ENCODE data around the gene CDK6.

CDK6 gene

GRCh38 chr7:92636018-92636560 lies 200.3 kb downstream of the CDK6 start:
- H3K36me3 ChIP-seq (ENCODE audit: control insufficient read depth, insufficient read depth, low read length) = no peaks in the 10 kb centered on the region
- no CpG with 5 or more reads among the region's 5 CpGs for WGBS (ENCODE audit: insufficient coverage, insufficient read length)

DNA sequence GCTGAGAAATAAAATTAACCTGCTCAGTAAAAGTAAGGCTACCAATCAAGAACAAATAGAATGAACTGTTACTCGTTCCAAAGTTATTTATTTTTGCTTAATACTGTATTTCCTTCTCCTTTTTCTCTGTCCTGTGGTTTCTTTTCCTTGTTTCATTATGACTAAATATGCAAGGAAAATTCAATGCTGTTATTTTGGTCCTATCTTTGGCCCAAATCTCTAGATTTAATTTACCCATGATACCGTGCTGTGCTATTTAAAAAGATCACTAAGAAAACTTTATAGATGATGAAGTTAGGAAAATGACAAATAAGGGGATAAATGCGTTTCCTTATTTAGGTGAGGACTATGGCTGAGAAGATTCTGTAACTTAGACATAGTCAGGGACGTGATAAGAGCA lies 200.8 kb downstream of the CDK6 start:
- no peaks in the 10 kb centered on the region for H3K9me3 ChIP-seq (ENCODE audit: control insufficient read depth, insufficient read depth, low read length)
- H3K4me1 ChIP-seq (ENCODE audit: control insufficient read depth, insufficient read depth, low read length) = no peaks in the 10 kb centered on the region
- no peaks in the 10 kb centered on the region for H3K36me3 ChIP-seq (ENCODE audit: control insufficient read depth, insufficient read depth, low read length)
- H3K27ac ChIP-seq (ENCODE audit: low read length) = no peak overlapping the region
- WGBS (ENCODE audit: insufficient coverage, insufficient read length) = no CpG with 5 or more reads among the region's 4 CpGs
- H3K4me3 ChIP-seq (ENCODE audit: low read length) = no peak overlapping the region
- DNase-seq (ENCODE audit: low read depth, low spot score) = no peak
- no peaks in the 10 kb centered on the region for H3K27me3 ChIP-seq (ENCODE audit: control insufficient read depth, insufficient read depth, low read length)

More at GRCh38 chr7:92636018-92636560, 200.3 kb downstream of the CDK6 start:
- Histone ChIP-seq H3K27ac (ENCODE audit: low read length) (no peak overlapping the region), H3K9me3 (ENCODE audit: control insufficient read depth, insufficient read depth, low read length) (no peaks in the 10 kb centered on the region), H3K4me3 (ENCODE audit: low read length) (no peak overlapping the region), H3K4me1 (ENCODE audit: control insufficient read depth, insufficient read depth, low read length) (no peaks in the 10 kb centered on the region), H3K27me3 (ENCODE audit: control insufficient read depth, insufficient read depth, low read length) (no peaks in the 10 kb centered on the region)
- no peak for DNase-seq (ENCODE audit: low read depth, low spot score)

DNA sequence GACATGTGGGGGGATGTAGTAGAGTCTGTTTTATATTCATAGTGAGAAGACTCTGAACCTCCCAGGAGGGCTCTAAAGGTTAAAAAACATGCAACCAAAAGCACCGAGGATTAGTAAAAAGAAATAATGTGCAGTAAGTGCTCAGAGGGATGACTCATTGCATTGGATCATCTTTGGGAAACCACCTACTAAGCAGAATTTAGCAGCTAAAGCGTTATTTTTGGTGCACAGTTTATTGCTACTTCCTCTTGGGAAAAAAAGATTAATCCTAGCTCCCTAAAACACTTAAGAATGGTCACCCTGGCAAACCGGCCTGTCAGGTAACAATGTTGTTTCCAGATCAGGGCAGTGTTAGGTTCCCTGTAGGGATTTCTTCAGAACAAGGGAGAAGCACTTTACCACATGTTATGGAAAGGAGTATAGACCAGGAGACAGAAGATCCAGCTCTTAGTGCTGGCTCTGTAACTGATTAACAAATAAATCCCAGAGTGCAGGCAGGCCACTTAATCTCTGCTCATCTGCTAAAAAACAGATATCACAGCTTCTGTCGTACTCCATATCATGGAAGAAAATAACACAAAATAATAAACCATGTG lies 201.4 kb downstream of the CDK6 start:
- H3K27me3 ChIP-seq (ENCODE audit: control insufficient read depth, insufficient read depth, low read length) = no peaks in the 10 kb centered on the region
- no peak for DNase-seq (ENCODE audit: low read depth, low spot score)
- H3K4me3 ChIP-seq (ENCODE audit: low read length) = no peak overlapping the region
- no peaks in the 10 kb centered on the region for H3K36me3 ChIP-seq (ENCODE audit: control insufficient read depth, insufficient read depth, low read length)
- H3K9me3 ChIP-seq (ENCODE audit: control insufficient read depth, insufficient read depth, low read length) = no peaks in the 10 kb centered on the region
- no peak overlapping the region for H3K27ac ChIP-seq (ENCODE audit: low read length)
- WGBS (ENCODE audit: insufficient coverage, insufficient read length) = no CpG with 5 or more reads among the region's 4 CpGs
- no peaks in the 10 kb centered on the region for H3K4me1 ChIP-seq (ENCODE audit: control insufficient read depth, insufficient read depth, low read length)

- H3K9me3 ChIP-seq (ENCODE audit: control insufficient read depth, insufficient read depth, low read length) = no peaks in the 10 kb centered on the region
- DNase-seq (ENCODE audit: low read depth, low spot score) = no peak
- no peaks in the 10 kb centered on the region for H3K27me3 ChIP-seq (ENCODE audit: control insufficient read depth, insufficient read depth, low read length)
- no peak overlapping the region for H3K4me3 ChIP-seq (ENCODE audit: low read length)
- WGBS (ENCODE audit: insufficient coverage, insufficient read length) = no CpG with 5 or more reads among the region's 1 CpG
- no peak overlapping the region for H3K27ac ChIP-seq (ENCODE audit: low read length)
- H3K36me3 ChIP-seq (ENCODE audit: control insufficient read depth, insufficient read depth, low read length) = no peaks in the 10 kb centered on the region
- H3K4me1 ChIP-seq (ENCODE audit: control insufficient read depth, insufficient read depth, low read length) = no peaks in the 10 kb centered on the region
These were observed 202.2 kb downstream of the CDK6 start for GRCh38 chr7:92634205-92634604.

GRCh38 chr7:92633211-92633906 lies 203.0 kb downstream of the CDK6 start:
- no peak overlapping the region for H3K27ac ChIP-seq (ENCODE audit: low read length)
- no peaks in the 10 kb centered on the region for H3K27me3 ChIP-seq (ENCODE audit: control insufficient read depth, insufficient read depth, low read length)
- no peak overlapping the region for H3K4me3 ChIP-seq (ENCODE audit: low read length)
- H3K9me3 ChIP-seq (ENCODE audit: control insufficient read depth, insufficient read depth, low read length) = no peaks in the 10 kb centered on the region
- no peaks in the 10 kb centered on the region for H3K36me3 ChIP-seq (ENCODE audit: control insufficient read depth, insufficient read depth, low read length)
- DNase-seq (ENCODE audit: low read depth, low spot score) = no peak
- WGBS (ENCODE audit: insufficient coverage, insufficient read length) = no CpG with 5 or more reads among the region's 2 CpGs
- H3K4me1 ChIP-seq (ENCODE audit: control insufficient read depth, insufficient read depth, low read length) = no peaks in the 10 kb centered on the region

GRCh38 chr7:92632791-92633190 lies 203.6 kb downstream of the CDK6 start:
- no peak overlapping the region for H3K27ac ChIP-seq (ENCODE audit: low read length)
- no CpG with 5 or more reads among the region's 1 CpG for WGBS (ENCODE audit: insufficient coverage, insufficient read length)
- H3K9me3 ChIP-seq (ENCODE audit: control insufficient read depth, insufficient read depth, low read length) = no peaks in the 10 kb centered on the region
- no peaks in the 10 kb centered on the region for H3K4me1 ChIP-seq (ENCODE audit: control insufficient read depth, insufficient read depth, low read length)
- H3K36me3 ChIP-seq (ENCODE audit: control insufficient read depth, insufficient read depth, low read length) = no peaks in the 10 kb centered on the region
- no peak for DNase-seq (ENCODE audit: low read depth, low spot score)
- no peaks in the 10 kb centered on the region for H3K27me3 ChIP-seq (ENCODE audit: control insufficient read depth, insufficient read depth, low read length)
- H3K4me3 ChIP-seq (ENCODE audit: low read length) = no peak overlapping the region

GRCh38 chr7:92631850-92632487 lies 204.4 kb downstream of the CDK6 start:
- Histone ChIP-seq H3K27me3 (ENCODE audit: control insufficient read depth, insufficient read depth, low read length) (no peaks in the 10 kb centered on the region), H3K4me3 (ENCODE audit: low read length) (no peak overlapping the region), H3K4me1 (ENCODE audit: control insufficient read depth, insufficient read depth, low read length) (no peaks in the 10 kb centered on the region), H3K27ac (ENCODE audit: low read length) (no peak overlapping the region), H3K9me3 (ENCODE audit: control insufficient read depth, insufficient read depth, low read length) (no peaks in the 10 kb centered on the region), H3K36me3 (ENCODE audit: control insufficient read depth, insufficient read depth, low read length) (no peaks in the 10 kb centered on the region)
- DNase-seq (ENCODE audit: low read depth, low spot score) = no peak
- WGBS (ENCODE audit: insufficient coverage, insufficient read length) = no CpG with 5 or more reads among the region's 2 CpGs

DNA sequence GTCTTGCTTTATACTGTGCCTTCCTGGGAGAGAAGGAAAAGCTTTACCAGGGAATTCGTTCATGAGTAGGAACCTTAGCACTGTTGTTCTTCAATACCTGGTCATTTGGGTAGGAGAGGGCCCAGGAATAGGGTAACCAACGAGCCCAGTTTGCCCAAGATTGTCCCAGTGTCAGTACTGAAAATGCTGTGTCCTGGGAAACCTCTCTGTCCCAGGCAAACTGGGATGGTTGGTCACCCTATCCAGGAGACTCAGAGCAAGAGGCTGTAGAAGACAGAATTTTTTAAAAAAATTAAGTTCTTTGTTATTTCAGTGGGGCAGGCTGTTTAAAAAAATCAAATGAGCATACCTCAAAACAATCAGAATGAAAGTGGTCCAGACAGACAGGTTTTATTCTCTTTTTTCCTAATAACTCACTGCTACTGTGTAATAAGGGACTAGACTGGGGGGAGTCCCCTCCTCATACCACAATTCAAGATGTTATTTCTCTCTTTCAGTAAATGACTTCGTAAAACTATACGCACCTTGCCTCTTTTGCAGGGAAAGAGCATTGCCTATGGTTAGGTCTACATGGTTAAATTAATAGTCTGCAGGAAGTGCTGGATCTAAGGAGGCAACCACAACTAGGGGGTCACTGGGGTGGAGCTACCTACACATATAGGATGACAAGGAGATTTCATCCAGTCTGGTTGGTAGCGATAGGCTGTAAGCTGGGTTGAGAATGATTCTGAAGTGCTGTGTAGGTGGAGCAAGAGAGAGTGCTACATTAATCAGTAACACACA lies 205.1 kb downstream of the CDK6 start:
- Histone ChIP-seq H3K27me3 (ENCODE audit: control insufficient read depth, insufficient read depth, low read length) (no peaks in the 10 kb centered on the region), H3K36me3 (ENCODE audit: control insufficient read depth, insufficient read depth, low read length) (no peaks in the 10 kb centered on the region), H3K27ac (ENCODE audit: low read length) (no peak overlapping the region), H3K4me1 (ENCODE audit: control insufficient read depth, insufficient read depth, low read length) (no peaks in the 10 kb centered on the region), H3K4me3 (ENCODE audit: low read length) (no peak overlapping the region), H3K9me3 (ENCODE audit: control insufficient read depth, insufficient read depth, low read length) (no peaks in the 10 kb centered on the region)
- no peak for DNase-seq (ENCODE audit: low read depth, low spot score)
- WGBS (ENCODE audit: insufficient coverage, insufficient read length) = no CpG with 5 or more reads among the region's 5 CpGs

- H3K4me3 ChIP-seq (ENCODE audit: low read length) = no peak overlapping the region
- DNase-seq (ENCODE audit: low read depth, low spot score) = no peak
- no peaks in the 10 kb centered on the region for H3K27me3 ChIP-seq (ENCODE audit: control insufficient read depth, insufficient read depth, low read length)
- H3K27ac ChIP-seq (ENCODE audit: low read length) = no peak overlapping the region
- H3K9me3 ChIP-seq (ENCODE audit: control insufficient read depth, insufficient read depth, low read length) = no peaks in the 10 kb centered on the region
- no CpG with 5 or more reads among the region's 2 CpGs for WGBS (ENCODE audit: insufficient coverage, insufficient read length)
- H3K4me1 ChIP-seq (ENCODE audit: control insufficient read depth, insufficient read depth, low read length) = no peaks in the 10 kb centered on the region
- no peaks in the 10 kb centered on the region for H3K36me3 ChIP-seq (ENCODE audit: control insufficient read depth, insufficient read depth, low read length)
These were observed 206.6 kb downstream of the CDK6 start for GRCh38 chr7:92629779-92630178.

DNA sequence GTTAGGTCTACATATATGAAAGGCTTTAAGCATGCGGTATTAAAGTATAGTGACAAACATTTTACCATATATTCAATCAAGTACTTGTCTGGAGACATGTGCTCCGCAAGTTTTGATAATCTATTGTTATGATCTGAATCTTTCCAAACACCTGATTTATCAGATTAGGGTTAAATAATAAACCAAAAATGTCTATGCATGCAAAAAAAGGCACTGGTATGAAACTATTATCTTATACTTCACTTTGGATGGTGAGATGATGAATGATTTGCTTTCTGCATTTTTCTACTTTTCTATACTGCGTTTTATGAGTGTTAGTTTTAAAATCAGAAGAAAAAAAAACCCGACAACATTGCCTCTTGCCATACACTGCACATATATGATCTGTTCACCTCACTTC lies 208.4 kb downstream of the CDK6 start:
- Histone ChIP-seq H3K9me3 (ENCODE audit: control insufficient read depth, insufficient read depth, low read length) (no peaks in the 10 kb centered on the region), H3K4me1 (ENCODE audit: control insufficient read depth, insufficient read depth, low read length) (no peaks in the 10 kb centered on the region), H3K27ac (ENCODE audit: low read length) (no peak overlapping the region), H3K36me3 (ENCODE audit: control insufficient read depth, insufficient read depth, low read length) (no peaks in the 10 kb centered on the region), H3K4me3 (ENCODE audit: low read length) (no peak overlapping the region), H3K27me3 (ENCODE audit: control insufficient read depth, insufficient read depth, low read length) (no peaks in the 10 kb centered on the region)
- no peak for DNase-seq (ENCODE audit: low read depth, low spot score)
- WGBS (ENCODE audit: insufficient coverage, insufficient read length) = no CpG with 5 or more reads among the region's 4 CpGs
